Measurements from ENCODE around the gene FAM47B. TPM values are rescaled to one million over a fixed set of nuclear protein-coding genes. Genes with fewer than 3 reads are reported as not detected.

FAM47B gene
- total RNA-seq, 1 donor from 2014 or later, result not detected

DNA sequence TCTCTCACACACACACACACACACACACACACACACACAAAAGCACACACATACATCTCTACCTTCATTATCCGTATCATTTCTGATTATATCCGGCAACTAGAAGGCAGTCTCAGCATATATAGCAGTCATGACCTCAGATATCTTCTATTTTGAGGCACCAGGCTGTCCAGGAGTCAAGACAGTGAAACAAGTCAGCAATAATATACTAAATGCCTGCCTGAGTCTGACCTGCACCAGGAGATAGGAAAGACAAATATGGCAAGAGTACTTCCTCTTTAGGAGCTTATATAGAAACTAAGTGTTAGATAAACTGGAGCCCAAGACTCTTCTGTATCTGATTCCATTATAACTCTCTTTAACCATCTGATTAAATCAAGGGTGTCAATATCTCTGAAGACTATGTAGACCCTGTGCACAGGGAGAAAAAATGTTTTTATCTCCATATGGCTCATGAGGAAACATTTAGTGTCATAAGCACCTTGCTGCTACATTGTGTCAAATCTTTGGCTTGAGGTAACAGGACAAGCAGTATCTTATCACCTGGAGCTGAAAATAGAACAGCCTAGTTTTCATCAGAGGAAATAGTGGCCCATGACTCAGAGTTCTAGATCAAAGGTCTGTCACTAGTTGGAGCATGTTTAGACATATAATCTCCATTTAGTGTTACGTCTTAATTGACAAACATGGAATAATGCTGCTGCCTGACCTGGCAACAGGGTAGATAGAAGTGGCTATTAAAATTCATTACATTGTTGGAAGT lies 27.0 kb upstream of the FAM47B start:
- H3K36me3 ChIP-seq, result no peaks in the 10 kb centered on the region
- no peaks in the 10 kb centered on the region for H3K4me1 ChIP-seq
- Mint-ChIP-seq H3K27ac (no peak overlapping the region), H3K36me3 (no peaks in the 10 kb centered on the region), H3K4me3 (no peak overlapping the region), H3K4me1 (no peaks in the 10 kb centered on the region), H3K9me3 (no peaks in the 10 kb centered on the region), H3K27me3 (ENCODE audit: insufficient read depth, low read depth) (no peaks in the 10 kb centered on the region)
- TF ChIP-seq, protein P1, sequence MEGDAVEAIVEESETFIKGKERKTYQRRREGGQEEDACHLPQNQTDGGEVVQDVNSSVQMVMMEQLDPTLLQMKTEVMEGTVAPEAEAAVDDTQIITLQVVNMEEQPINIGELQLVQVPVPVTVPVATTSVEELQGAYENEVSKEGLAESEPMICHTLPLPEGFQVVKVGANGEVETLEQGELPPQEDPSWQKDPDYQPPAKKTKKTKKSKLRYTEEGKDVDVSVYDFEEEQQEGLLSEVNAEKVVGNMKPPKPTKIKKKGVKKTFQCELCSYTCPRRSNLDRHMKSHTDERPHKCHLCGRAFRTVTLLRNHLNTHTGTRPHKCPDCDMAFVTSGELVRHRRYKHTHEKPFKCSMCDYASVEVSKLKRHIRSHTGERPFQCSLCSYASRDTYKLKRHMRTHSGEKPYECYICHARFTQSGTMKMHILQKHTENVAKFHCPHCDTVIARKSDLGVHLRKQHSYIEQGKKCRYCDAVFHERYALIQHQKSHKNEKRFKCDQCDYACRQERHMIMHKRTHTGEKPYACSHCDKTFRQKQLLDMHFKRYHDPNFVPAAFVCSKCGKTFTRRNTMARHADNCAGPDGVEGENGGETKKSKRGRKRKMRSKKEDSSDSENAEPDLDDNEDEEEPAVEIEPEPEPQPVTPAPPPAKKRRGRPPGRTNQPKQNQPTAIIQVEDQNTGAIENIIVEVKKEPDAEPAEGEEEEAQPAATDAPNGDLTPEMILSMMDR (IDR thresholded peaks at IDR 0.05), result no peak
- TF ChIP-seq EZH2 (IDR thresholded peaks at IDR 0.05), result no peak
- TF ChIP-seq EZH2phosphoT487 (IDR thresholded peaks at IDR 0.05), result no peak
- H3K9ac ChIP-seq, result no peak overlapping the region
- no peak overlapping the region for H3K4me3 ChIP-seq
- no peaks in the 10 kb centered on the region for H3F3A ChIP-seq (ENCODE audit: low read depth)
- no peaks in the 10 kb centered on the region for H3K27me3 ChIP-seq
- H3K9me3 ChIP-seq (ENCODE audit: low read depth), result no peaks in the 10 kb centered on the region
- no peak for DNase-seq (ENCODE audit: low spot score)
- H3K27ac ChIP-seq, result no peak overlapping the region
- H4K20me1 ChIP-seq (ENCODE audit: low read depth), result no peaks in the 10 kb centered on the region
- H2AFZ ChIP-seq (replicated peaks), result no peak overlapping the region
- no peak overlapping the region for H3K4me2 ChIP-seq
- no peaks in the 10 kb centered on the region for H3K79me2 ChIP-seq (ENCODE audit: low read depth)

DNA sequence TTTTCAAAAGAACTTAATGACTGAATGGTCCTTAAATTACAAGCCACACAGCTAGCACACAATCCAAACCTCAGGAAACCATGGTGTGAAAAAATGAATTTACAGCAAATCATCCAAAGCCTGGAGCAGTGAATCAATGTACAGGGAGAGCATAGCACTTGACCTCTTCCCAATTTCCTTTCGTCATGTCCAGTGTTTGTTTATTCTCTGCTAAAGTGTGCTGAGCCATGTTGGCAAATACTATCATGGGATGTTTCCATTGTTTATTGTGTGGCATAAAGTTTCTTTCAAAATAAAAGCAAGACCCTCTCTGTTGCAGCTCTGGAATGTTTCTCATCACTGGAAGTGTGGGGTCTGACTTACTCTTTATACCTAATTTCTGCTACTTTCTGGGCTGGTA lies 25.4 kb upstream of the FAM47B start:
- no peaks in the 10 kb centered on the region for H3K27me3 ChIP-seq
- TF ChIP-seq EZH2 (IDR thresholded peaks at IDR 0.05), result no peak
- no peak overlapping the region for H3K27ac Mint-ChIP-seq
- no peaks in the 10 kb centered on the region for H3K36me3 Mint-ChIP-seq
- DNase-seq (ENCODE audit: low spot score), result no peak
- H3K36me3 ChIP-seq, result no peaks in the 10 kb centered on the region
- H3K79me2 ChIP-seq (ENCODE audit: low read depth), result no peaks in the 10 kb centered on the region
- H3F3A ChIP-seq (ENCODE audit: low read depth), result no peaks in the 10 kb centered on the region
- no peaks in the 10 kb centered on the region for H4K20me1 ChIP-seq (ENCODE audit: low read depth)
- H3K27me3 Mint-ChIP-seq (ENCODE audit: insufficient read depth, low read depth), result no peaks in the 10 kb centered on the region
- no peak overlapping the region for H3K4me3 ChIP-seq
- no peak overlapping the region for H3K4me3 Mint-ChIP-seq
- no peak overlapping the region for H3K9ac ChIP-seq
- no peak overlapping the region for H3K27ac ChIP-seq
- no peaks in the 10 kb centered on the region for H3K4me1 Mint-ChIP-seq
- no peaks in the 10 kb centered on the region for H3K4me1 ChIP-seq
- H2AFZ ChIP-seq (replicated peaks), result peak overlapping the region; percentile 6
- no peaks in the 10 kb centered on the region for H3K9me3 ChIP-seq (ENCODE audit: low read depth)
- H3K9me3 Mint-ChIP-seq, result no peaks in the 10 kb centered on the region
- H3K4me2 ChIP-seq, result no peak overlapping the region

DNA sequence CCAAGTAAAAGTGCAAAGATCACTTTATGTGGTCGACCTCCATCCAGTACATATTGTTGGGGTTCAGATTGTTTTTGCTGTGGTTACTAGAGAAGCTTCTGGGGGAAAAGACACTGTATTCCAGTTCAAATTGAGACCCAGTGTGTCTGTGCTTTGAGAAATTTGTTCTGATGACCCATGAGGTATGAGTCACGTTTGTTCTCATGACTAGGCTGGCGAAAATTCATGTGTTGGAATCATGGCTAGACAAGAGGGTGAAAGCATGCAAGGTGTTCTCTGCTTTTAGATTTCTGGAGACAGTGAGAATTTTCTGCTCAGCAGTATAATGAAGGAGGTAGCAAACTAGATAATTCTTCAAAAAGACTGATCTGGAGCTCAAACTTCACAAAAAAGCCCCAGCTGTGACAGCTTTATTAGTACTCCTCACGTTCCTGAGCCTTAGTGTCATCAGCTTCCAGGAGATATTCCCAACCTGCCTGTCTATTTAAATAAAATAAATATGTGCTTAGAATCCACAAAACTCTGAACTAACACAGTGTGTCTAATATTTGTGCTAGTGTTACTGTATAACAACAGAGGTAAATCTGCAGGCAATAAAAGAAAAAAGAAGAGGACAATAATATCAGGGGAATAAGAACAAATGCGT lies 24.4 kb upstream of the FAM47B start:
- H3K27ac Mint-ChIP-seq, result no peak overlapping the region
- H3K9ac ChIP-seq, result no peak overlapping the region
- H4K20me1 ChIP-seq (ENCODE audit: low read depth), result no peaks in the 10 kb centered on the region
- no peaks in the 10 kb centered on the region for H3K9me3 Mint-ChIP-seq
- no peaks in the 10 kb centered on the region for H3K36me3 ChIP-seq
- H3K36me3 Mint-ChIP-seq, result no peaks in the 10 kb centered on the region
- H3K4me3 ChIP-seq, result no peak overlapping the region
- H3F3A ChIP-seq (ENCODE audit: low read depth), result no peaks in the 10 kb centered on the region
- no peaks in the 10 kb centered on the region for H3K27me3 ChIP-seq
- peak overlapping the region; percentile 29 for H2AFZ ChIP-seq (replicated peaks)
- no peaks in the 10 kb centered on the region for H3K4me1 Mint-ChIP-seq
- H3K9me3 ChIP-seq (ENCODE audit: low read depth), result no peaks in the 10 kb centered on the region
- no peaks in the 10 kb centered on the region for H3K27me3 Mint-ChIP-seq (ENCODE audit: insufficient read depth, low read depth)
- no peak for TF ChIP-seq EZH2phosphoT487 (IDR thresholded peaks at IDR 0.05)
- TF ChIP-seq, protein P1 (IDR thresholded peaks at IDR 0.05), result no peak
- no peak for TF ChIP-seq EZH2 (IDR thresholded peaks at IDR 0.05)
- H3K4me2 ChIP-seq, result no peak overlapping the region
- no peak for DNase-seq (ENCODE audit: low spot score)
- no peak overlapping the region for H3K27ac ChIP-seq
- H3K4me3 Mint-ChIP-seq, result no peak overlapping the region
- H3K79me2 ChIP-seq (ENCODE audit: low read depth), result no peaks in the 10 kb centered on the region
- no peaks in the 10 kb centered on the region for H3K4me1 ChIP-seq

DNA sequence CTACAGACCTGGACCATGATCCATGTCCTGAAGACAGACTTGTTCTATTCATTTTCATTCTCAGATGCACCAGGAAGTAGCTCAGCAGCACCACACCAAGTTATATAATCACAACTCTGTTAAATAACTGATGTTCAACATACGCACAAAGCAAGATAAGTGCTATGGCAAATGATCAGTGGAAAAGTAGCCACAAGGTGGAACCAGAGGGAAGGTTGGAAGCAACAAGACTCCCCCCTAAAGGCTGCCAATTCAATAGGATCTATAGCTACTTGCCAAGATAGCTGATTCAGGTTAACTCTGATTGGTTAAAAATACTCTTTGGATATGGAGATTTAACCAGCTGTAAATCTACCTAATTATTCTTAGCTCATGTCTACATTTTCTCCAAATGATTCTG lies 23.7 kb upstream of the FAM47B start:
- H2AFZ ChIP-seq (replicated peaks), result peak overlapping the region; percentile 29
- no peaks in the 10 kb centered on the region for H3K36me3 ChIP-seq
- H3K27ac Mint-ChIP-seq, result no peak overlapping the region
- H3K36me3 Mint-ChIP-seq, result no peaks in the 10 kb centered on the region
- H3K79me2 ChIP-seq (ENCODE audit: low read depth), result no peaks in the 10 kb centered on the region
- no peak overlapping the region for H3K4me2 ChIP-seq
- no peaks in the 10 kb centered on the region for H3K9me3 ChIP-seq (ENCODE audit: low read depth)
- no peaks in the 10 kb centered on the region for H3K4me1 Mint-ChIP-seq
- H3K9ac ChIP-seq, result no peak overlapping the region
- no peak overlapping the region for H3K4me3 Mint-ChIP-seq
- H3K27ac ChIP-seq, result no peak overlapping the region
- TF ChIP-seq, protein P1 (IDR thresholded peaks at IDR 0.05), result peak; percentile 69
- no peak for TF ChIP-seq EZH2phosphoT487 (IDR thresholded peaks at IDR 0.05)
- TF ChIP-seq EZH2 (IDR thresholded peaks at IDR 0.05), result no peak
- no peaks in the 10 kb centered on the region for H3K4me1 ChIP-seq
- no peaks in the 10 kb centered on the region for H3K27me3 Mint-ChIP-seq (ENCODE audit: insufficient read depth, low read depth)
- H3F3A ChIP-seq (ENCODE audit: low read depth), result no peaks in the 10 kb centered on the region
- no peaks in the 10 kb centered on the region for H3K9me3 Mint-ChIP-seq
- no peak overlapping the region for H3K4me3 ChIP-seq
- H4K20me1 ChIP-seq (ENCODE audit: low read depth), result no peaks in the 10 kb centered on the region
- no peaks in the 10 kb centered on the region for H3K27me3 ChIP-seq
- DNase-seq (ENCODE audit: low spot score), result peak; percentile 74
